GM18873 (cell line): ENCODE results near the gene GSE1.

Experiments used
- ATAC-seq: cut with Tn5 transposase; IDR thresholded peaks from one replicate; pipeline ENCODE4 v1.9.1; 2021; ENCODE audit warnings: mild to moderate bottlenecking, moderate library complexity, moderate number of reproducible peaks; ENCODE audit not compliant: unreplicated experiment, low FRiP score

The GSE1 gene

DNA sequence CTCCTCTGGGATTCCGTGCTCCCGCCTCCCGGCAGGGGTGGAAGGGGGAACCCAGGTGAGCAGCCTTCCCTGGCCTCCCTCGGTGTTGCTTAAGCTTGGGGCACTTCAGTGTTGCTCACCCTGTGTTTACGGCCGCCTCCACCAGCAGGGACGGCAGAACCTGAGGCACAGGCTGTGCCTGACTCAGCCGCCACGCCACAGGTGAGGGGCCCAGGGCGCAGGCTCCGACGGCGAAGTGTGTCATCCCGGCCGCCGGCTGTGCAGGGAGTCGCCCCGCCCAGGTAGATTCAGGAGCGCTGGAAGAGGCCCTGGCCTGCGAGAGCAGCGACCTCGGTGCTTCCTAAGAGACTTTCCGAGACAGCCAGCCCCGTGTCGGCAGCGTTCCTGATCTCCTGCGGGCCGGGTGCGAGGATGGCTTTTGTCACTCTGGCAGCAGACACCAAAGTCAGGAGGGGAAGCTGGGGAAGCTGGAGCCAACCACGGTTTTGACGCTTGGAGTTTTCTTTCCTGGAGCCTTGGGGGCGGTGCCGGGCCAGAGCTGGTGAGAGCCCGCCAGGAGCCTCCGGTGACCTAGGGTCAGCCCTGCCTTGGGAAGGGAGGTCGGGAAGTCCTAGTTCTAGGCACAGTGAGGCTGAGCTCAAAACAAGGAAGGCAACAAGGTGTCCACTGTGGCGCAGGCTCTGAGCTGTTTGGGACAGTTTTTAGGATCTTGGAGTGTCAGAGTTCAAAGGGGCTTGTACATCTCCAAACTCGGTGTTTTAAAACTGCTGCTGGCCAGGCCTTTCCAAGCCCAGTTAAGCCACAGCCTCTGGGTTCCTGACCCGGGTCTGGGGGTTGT, 2.1 kb downstream of the GSE1 start:
- no peak for ATAC-seq

DNA sequence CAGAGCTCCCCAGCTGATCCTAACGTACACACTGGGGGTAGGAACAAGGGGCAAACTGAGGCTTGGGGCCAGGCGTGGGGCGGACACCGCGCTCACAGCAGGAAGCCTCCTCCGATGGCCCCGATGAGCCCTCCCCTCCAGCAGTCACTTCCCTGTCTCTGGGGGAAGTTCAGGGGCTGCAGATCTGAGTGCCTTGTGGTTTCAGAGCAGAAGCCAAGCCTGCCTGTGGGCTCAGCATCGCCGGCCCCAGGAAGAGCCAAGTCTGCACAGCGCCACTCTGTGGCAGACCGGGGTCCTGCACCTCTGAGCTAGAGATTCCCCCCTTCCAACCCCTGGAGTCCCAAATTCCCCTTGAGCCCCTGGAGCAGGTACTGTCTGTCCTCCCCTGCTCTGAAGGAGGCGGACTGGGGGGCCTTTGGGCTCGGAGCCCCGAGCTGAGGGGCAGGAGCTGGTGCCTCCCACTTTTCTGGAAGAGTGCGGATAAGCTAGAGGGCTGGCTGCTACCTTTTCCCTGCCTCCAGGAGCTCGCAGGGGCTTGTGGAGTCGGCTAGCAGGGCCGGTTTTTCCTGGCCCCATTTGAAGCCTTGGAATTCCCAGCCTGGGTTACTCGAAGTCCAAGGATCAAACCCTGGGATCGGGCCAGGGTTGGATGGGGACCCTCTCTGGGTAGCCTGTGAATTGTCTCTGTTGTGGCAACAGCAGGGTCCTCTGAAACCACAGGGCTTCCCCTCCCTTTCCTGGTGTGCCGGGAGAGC, 2.9 kb downstream of the GSE1 start:
- ATAC-seq = peak; percentile 32

DNA sequence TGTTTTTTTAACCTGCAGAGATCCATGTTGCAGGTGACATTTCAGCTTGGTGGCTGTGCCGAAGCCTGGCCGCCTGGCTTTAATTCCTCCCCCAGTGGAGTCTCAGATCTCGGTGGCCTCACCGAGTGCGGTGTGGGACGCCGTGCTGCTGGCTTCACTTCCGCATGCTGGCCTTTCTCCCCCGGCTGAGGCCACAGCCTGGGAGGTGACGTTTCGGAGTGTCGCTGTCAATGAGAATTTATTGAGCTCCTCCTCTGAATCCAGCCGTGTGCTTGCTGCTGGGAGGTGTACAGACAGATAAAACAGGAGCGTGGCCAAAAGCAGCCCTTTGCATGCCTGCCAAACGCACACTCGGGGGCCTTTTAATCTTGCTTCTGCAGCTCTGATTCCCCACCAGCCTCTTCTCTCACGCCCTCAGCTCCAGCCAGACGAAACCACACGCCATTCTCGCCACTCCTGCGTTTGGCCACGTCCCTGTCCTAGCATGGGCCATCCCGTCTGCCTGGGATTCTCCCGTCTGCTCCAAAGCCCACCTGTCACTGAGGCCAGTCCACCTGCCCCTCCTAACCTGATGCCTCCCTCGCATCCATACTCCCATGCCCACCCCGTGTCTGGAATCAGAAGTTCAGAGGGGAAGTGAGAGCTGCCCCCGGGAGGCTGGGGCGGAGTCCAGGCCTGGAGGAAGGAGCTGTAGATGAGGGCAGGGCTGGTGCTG, 3.6 kb downstream of the GSE1 start:
- ATAC-seq = no peak

- no peak for ATAC-seq
Measured at GRCh38 chr16:85617948-85618347, 4.8 kb downstream of the GSE1 start.

GRCh38 chr16:85618521-85618920, 5.4 kb downstream of the GSE1 start:
- ATAC-seq = no peak

DNA sequence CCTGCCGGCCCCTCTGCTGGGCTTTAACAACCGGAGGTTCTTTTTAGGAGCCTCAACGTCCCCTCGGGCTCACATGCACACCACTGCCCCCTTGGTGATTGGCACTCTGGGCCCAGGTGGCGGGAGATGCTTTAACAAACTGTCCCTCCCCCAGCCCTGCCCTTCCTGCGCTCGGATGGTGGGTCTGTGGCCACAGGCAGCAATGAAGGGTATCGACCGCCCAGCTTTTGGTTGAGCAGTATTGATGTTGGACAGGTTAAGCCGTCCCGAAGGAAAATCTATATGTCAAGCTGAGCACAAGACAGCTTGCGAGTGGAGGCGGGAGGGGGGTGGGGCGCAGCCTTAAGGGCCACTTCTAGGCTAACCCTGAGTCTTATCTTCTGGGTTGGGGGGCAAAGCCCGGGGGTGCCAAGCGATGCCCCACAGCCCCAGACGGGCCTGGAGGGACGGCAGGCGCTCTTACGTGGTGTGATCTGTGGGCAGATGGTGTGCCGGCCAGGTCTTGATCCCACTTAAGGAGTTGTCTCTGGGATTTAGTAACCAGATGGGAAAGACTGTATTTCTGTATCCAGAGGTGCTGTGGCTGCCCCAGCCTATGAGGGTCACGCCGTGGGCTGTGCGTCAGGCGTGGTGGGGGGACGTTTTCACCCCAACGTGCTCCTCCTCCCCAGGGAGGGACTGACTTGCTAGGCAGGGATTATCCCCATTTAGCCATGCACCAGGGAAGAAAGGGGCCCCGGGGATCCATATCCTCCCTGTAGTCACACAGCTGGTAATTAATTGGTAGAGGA, 6.2 kb downstream of the GSE1 start:
- no peak for ATAC-seq

GRCh38 chr16:85620374-85620773, 7.3 kb downstream of the GSE1 start:
- ATAC-seq = no peak

GRCh38 chr16:85621698-85622428, 8.7 kb downstream of the GSE1 start:
- ATAC-seq = no peak

DNA sequence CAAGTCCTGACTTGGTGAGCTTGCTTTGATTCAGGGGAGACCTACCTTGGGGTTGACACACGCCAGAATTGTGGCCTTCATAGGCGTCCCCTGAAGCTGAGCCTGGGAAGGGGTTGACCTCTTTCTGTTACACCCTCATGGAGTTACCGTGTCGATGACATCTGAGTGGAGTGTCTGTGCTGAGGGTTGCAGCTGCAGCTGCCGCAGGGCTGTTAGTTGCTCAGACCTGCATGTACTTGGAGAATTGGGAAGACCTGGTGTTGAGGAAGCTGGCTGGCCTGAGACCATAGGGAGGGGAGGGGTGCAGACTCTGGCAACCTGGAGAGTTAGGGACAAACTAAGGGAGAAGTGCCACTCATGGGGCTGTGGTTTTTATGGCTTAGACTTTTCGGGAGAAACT, 9.6 kb downstream of the GSE1 start:
- no peak for ATAC-seq

DNA sequence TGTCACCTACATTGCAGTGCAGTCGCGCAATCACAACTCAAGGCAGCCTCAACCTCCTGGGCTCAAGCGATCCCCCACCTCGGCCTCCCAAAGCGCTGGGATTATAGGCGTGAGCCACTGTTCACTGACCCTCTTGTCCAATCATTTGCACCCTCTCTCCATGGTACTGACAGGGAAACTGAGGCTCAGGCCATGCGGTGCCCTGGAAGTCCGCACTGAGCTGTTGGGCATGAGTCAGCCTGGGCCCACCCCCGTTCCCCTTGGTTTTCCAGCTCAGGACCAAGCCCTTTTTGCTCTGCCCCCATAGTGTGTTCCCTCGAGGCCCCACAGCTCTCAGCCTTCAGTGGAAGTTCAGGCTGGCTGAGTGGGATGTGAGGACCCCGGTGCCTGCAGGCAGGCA, 10.1 kb downstream of the GSE1 start:
- no peak for ATAC-seq

DNA sequence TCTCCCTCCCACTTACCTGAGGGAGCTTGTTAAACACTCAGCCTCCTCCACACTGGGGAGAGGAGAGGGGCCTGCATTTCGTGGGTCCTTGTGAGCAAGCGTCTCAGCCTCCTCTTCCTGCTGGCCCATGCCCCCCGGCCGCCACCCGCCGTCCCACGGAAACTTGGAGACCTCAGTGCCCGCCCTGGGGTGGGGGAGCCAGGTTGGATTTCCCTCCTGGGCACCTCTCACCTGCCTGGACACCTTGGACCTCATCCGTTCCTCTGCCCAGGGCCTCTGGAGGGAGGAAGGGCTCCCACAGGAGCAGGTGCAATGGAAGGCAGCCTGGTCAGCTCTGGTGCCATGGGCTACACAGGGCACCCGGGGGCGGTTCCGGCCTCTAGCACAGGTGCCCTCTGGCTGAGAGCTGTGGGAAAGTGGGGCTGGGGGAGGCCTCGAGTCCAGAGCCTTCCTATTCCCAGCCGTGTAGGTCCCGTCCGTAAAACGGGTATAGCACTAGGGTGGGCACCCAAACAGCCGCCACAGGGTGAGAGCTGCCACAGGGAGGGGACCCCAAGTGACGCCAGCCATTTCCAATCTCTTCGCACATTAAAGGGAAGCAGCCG, 11.0 kb downstream of the GSE1 start:
- no peak for ATAC-seq

- no peak for ATAC-seq
Measured at GRCh38 chr16:85624646-85625045, 11.5 kb downstream of the GSE1 start.

DNA sequence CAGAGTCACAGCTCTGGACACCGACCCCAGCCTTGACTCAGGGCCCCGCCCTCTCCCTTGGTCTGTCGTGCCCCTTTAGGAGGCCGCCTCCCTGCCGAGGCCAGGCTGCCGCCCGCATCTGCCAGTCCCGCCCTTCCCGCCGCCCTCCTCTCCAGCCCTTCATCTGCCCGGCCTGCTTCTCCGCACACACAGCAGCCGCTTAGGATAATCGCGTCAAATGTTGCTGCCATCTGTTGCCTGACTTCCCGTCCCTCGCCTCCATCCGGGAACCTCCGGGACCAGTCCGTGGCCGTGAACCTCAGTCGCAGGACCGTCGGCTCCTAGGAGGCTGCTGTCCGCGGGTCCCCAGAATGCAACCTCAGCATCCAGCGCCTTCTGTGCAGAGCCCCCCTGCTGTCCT, 11.9 kb downstream of the GSE1 start:
- ATAC-seq = no peak

- no peak for ATAC-seq
Measured at GRCh38 chr16:85625485-85626117, 12.5 kb downstream of the GSE1 start.

- no peak for ATAC-seq
Measured at GRCh38 chr16:85626191-85626981, 13.3 kb downstream of the GSE1 start.

DNA sequence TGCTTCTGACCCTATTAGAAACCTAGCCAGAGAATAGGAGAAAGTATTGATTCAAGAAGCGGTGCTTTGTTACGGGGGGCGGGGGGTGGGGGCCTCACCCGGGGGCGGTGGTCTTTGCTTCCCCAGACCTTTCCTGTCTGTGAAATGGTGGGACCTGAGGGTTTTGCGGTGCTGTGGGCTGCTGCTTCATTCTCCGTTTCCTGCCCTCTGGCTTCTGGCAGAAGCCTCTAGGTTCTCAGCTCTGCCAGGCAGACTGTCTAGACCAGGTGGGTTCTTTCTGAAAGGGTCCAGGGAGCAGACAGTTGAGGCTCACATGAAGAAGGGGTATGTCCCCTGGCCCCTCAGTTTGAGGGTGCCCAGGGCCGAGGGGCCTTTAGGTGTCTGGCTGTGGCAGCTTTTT, 14.0 kb downstream of the GSE1 start:
- no peak for ATAC-seq

DNA sequence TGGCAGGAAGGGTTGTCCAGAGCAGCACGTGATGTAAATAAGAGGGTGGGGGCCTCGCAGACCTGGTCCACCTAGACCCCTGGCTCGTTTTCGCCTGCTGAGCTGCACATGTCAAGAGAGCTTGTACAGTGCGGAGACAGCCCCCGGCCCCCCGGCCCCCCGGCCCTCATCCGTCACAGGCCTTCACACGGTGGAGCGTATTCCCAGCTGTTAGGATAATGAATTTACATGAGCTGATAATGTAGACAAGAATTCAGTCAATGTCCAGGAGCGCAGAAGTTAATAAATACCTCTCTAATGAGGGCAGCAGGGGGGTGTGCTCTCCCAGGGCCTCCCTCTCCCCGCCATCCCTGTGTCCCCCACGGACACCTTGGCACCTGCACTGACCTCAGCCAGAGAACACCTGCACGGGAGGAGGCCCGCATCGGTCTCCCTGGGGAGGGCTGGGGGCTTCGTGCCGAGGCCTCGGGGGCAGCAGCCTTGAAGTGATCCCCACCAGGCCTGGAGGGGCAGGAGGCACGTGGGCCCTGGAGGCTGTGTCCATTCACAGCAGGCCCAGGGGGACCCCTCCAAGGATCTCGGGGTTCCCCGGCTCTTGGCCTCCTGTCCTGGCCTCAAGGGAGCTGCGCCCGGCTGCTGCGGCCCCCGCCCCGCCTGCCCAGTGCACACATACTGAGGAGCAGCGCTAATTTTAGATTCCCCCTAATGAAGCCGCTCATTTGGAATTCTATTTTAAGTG, 14.6 kb downstream of the GSE1 start:
- no peak for ATAC-seq

- ATAC-seq = no peak
Measured at GRCh38 chr16:85628265-85628556, 15.1 kb downstream of the GSE1 start.
